HepG2 (cell line): ENCODE measurements around the gene PROX1. TPM values are rescaled to one million over a fixed set of nuclear protein-coding genes. Genes with fewer than 3 reads are reported as not detected.

ENCODE experiments used
- BATF2 ChIP-seq: sonication (generic); formaldehyde crosslinking; IDR thresholded peaks from 2 replicates; pipeline ENCODE4 v1.8.0; 2022; ENCODE audit warnings: mild to moderate bottlenecking, missing genetic modification reagents, moderate library complexity
- DZIP1 ChIP-seq: sonication (generic); formaldehyde crosslinking; IDR thresholded peaks from 2 replicates; pipeline ENCODE4 v1.5.0; 2020; ENCODE audit warnings: mild to moderate bottlenecking, missing genetic modification reagents
- ETV5 ChIP-seq: IDR thresholded peaks from 2 replicates; pipeline ENCODE4 v1.6.1; 2018; ENCODE audit warnings: missing biosample characterization, missing genetic modification reagents, inconsistent platforms, borderline replicate concordance
- IRF9 ChIP-seq: sonication (generic); formaldehyde crosslinking; IDR thresholded peaks from 2 replicates; pipeline ENCODE4 v1.8.0; 2022; ENCODE audit warnings: missing genetic modification reagents, mild to moderate bottlenecking, borderline replicate concordance
- MXI1 ChIP-seq: IDR thresholded peaks from 3 replicates; pipeline ENCODE4 v1.6.1; 2012; ENCODE audit warnings: low read depth, low read length, inconsistent platforms, borderline replicate concordance
- PRDM15 ChIP-seq: sonication (generic); formaldehyde crosslinking; IDR thresholded peaks from 2 replicates; pipeline ENCODE4 v1.4.0; 2020; ENCODE audit warnings: missing genetic modification reagents
- ZNF710 ChIP-seq: sonication (generic); formaldehyde crosslinking; IDR thresholded peaks from 2 replicates; pipeline ENCODE4 v1.5.0; 2020; ENCODE audit warnings: mild to moderate bottlenecking, missing genetic modification reagents, borderline replicate concordance
- polyA plus RNA-seq, 8 experiments: library from polyadenylated mRNA; depleted of rRNA in 3 of 8; stranded (reverse) in 7 of 8; unstranded in 1 of 8; fragments of >200 nt; fragmentation: Illumina TruSeq in 4 of 8; extraction: Trizol in 4 of 8; gene quantifications; 2 replicates each; pipeline versions ENCODE4 v1.2.1 to v1.2.3, GENCODE V29; 2011 to 2016; ENCODE audit warnings: low read depth in 4 of 8, missing spikeins in 1 of 8, mixed read lengths in 1 of 8; ENCODE audit not compliant: insufficient read depth in 1 of 8
- total RNA-seq, 5 experiments: library from RNA; depleted of rRNA; stranded (reverse); fragments of >200 nt; fragmentation: Illumina TruSeq; extraction: Trizol; gene quantifications; 2 replicates each; pipeline ENCODE4 v1.2.3, GENCODE V29; 2016; ENCODE audit warnings: low read depth in 1 of 5
- TF ChIP-seq, protein P1 (sequence below), 2 experiments: sonication (generic) in 1 of 2; formaldehyde crosslinking in 1 of 2; IDR thresholded peaks; 2 replicates each; pipeline versions ENCODE4 v1.4.0 to v1.6.1; 2016 to 2020; ENCODE audit warnings: borderline replicate concordance in 1 of 2, low read depth in 1 of 2, mild to moderate bottlenecking in 1 of 2, missing genetic modification reagents in 1 of 2
- TF ChIP-seq, protein P2 (sequence below): sonication (generic); formaldehyde crosslinking; IDR thresholded peaks from 2 replicates; pipeline ENCODE4 v1.5.1; 2020; ENCODE audit warnings: missing genetic modification reagents, mild to moderate bottlenecking, borderline replicate concordance

Gene PROX1
- total and polyA plus RNA-seq, 2 of the 13 experiments (the other 11 are each of a cell fraction or from before 2014, with no cell fraction given), result 12.3 to 30.2 TPM

DNA sequence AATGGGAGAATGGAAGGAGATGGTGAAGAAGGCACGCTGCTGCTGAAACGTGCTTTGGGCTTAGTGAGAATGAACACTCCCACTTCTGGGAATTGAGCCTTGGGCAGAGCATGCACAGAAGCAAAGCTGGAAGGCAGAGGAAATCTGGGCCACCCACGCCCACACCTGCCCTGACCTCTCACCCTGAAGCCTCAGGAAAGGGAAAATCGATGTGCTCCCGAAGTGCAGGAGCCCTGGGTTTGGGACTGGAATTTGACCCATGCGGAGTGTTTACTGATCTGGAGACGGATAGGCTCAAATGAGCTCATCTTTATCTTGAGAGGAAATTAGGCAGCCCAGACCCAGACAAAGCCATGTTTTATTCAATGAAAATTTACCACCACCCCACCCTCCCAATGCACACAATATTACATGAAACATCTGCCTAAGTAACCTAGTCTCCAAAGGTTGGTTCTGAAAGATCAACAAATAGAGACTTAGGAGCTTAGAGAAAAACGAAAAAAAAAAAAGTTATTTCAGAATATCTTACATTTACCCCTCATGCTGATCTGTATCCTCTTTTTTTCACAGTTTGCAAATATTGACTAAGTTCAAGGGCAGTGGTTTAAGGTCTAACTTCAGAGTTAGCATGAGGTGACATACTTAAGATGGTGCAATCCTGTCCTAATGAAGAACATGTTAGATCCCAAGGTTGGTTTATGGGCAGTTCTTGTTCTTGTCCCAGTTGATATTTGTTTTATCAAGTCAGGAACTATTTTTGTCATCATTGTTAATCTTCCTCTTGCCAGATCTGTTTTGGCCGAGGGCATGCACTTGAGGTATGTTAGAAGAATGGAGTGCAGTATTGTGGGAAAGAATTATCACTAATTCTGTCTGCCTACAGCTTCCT is 63.0 kb downstream of the PROX1 start (continued):
- peak; percentile 94 for TF ChIP-seq ZNF710 (CRISPR knock-in tag)
- TF ChIP-seq PRDM15 (CRISPR knock-in tag), result no peak; the same call in 1 of the 2 replicates
- TF ChIP-seq BATF2 (CRISPR knock-in tag), result 0 out of 2 replicates have a peak, but pooled peaks have one; percentile 22
- TF ChIP-seq, protein P1, sequence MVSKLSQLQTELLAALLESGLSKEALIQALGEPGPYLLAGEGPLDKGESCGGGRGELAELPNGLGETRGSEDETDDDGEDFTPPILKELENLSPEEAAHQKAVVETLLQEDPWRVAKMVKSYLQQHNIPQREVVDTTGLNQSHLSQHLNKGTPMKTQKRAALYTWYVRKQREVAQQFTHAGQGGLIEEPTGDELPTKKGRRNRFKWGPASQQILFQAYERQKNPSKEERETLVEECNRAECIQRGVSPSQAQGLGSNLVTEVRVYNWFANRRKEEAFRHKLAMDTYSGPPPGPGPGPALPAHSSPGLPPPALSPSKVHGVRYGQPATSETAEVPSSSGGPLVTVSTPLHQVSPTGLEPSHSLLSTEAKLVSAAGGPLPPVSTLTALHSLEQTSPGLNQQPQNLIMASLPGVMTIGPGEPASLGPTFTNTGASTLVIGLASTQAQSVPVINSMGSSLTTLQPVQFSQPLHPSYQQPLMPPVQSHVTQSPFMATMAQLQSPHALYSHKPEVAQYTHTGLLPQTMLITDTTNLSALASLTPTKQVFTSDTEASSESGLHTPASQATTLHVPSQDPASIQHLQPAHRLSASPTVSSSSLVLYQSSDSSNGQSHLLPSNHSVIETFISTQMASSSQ (IDR thresholded peaks at IDR 0.05; ENCODE audit: low read depth), result peak; percentile 46; the same call in 1 of the 2 replicates
- TF ChIP-seq, protein P1 (CRISPR knock-in tag; IDR thresholded peaks at IDR 0.05; ENCODE audit: borderline replicate concordance), result peak; percentile 91
- TF ChIP-seq DZIP1, result no peak
- TF ChIP-seq ETV5 (CRISPR knock-in tag), result peak; percentile 95
- TF ChIP-seq MXI1, result peak; percentile 39; the same call in 1 of the 3 replicates
- TF ChIP-seq, protein P2, sequence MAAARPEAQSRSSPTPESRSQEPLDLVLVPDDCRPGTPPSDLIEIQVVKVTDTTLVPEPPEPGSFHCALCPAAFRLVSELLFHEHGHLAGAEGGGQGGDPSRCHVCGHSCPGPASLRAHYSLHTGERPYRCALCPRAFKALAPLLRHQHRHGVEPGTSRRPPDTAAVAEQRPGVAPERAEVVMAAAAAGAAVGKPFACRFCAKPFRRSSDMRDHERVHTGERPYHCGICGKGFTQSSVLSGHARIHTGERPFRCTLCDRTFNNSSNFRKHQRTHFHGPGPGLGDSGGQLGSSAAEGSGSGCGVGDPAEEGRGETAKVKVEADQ (CRISPR knock-in tag), result peak; percentile 93; the same call in 1 of the 2 replicates
- TF ChIP-seq IRF9 (CRISPR knock-in tag), result peak; percentile 22; the same call in 1 of the 2 replicates
